GM13976 (cell line): Measurements from ENCODE around the gene SCNN1A.

Experiments
- DNase-seq: peaks from one replicate; pipeline ENCODE4 v3.0.0; 2012; ENCODE audit warnings: low spot score
- in situ Hi-C: fragments of 300-500 bp; cut with MboI; formaldehyde crosslinking; loops from one replicate; pipeline ENCODE4 v1.12.0; 2022; ENCODE audit warnings: low sequenced_read_pairs, mixed read lengths, inconsistent platforms; ENCODE audit not compliant: unreplicated experiment
- TF ChIP-seq, protein P1 (sequence below): IDR thresholded peaks from 2 replicates; pipeline ENCODE4 v1.5.1; 2012; ENCODE audit warnings: borderline replicate concordance, mild to moderate bottlenecking; ENCODE audit not compliant: insufficient read depth; ENCODE audit errors: extremely low read depth, missing control alignments, control extremely low read depth

SCNN1A gene

GRCh38 chr12:6313326-6313940 is 61.9 kb downstream of the SCNN1A start:
- DNase-seq: no peak
- TF ChIP-seq, protein P1, sequence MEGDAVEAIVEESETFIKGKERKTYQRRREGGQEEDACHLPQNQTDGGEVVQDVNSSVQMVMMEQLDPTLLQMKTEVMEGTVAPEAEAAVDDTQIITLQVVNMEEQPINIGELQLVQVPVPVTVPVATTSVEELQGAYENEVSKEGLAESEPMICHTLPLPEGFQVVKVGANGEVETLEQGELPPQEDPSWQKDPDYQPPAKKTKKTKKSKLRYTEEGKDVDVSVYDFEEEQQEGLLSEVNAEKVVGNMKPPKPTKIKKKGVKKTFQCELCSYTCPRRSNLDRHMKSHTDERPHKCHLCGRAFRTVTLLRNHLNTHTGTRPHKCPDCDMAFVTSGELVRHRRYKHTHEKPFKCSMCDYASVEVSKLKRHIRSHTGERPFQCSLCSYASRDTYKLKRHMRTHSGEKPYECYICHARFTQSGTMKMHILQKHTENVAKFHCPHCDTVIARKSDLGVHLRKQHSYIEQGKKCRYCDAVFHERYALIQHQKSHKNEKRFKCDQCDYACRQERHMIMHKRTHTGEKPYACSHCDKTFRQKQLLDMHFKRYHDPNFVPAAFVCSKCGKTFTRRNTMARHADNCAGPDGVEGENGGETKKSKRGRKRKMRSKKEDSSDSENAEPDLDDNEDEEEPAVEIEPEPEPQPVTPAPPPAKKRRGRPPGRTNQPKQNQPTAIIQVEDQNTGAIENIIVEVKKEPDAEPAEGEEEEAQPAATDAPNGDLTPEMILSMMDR: no peak
- in situ Hi-C loops: no loop called here

DNA sequence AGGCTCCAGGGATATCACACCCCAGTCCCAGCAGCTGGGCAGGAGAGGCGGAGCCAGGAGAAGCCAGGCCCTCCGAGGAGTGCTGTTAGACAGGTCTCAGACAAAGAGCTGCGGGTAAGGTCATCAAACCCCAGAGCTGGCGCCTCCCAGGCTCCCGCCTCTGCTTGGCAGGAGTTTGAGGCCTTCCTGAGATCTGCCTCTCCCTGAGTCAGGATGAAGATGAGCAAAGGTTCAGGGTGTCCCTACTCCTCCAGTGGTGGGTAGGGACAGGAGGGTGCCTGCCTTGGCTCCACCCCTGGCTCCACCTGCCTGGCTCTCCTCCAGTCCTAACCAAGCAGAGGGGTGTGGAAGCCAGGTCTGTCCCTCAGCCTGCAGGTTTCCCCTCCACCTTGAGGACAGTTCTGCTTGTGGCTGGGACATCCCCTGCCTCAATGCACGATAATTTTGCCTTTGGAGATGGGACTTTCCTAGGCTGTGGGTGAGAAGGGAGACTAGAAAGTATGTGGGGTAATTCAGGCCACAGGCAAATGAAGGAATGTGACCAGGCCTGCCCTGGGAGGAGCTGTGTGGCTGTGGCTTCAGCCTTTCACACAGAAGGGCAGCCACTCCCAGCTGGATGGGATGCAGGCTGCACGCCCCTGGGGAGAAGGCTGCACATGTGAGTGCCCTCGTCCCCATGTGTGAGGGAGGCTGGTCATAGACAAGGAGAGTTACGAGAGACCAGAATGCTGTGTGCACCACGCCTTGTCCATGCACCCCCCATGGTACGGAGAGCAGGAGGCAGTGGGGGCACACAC is 62.6 kb downstream of the SCNN1A start:
- TF ChIP-seq, protein P1: no peak
- in situ Hi-C loops: no loop called here
- DNase-seq: peak; percentile 82

- TF ChIP-seq, protein P1: no peak
- in situ Hi-C loops: no loop called here
Measured at GRCh38 chr12:6311822-6312528, 63.4 kb downstream of the SCNN1A start.

DNA sequence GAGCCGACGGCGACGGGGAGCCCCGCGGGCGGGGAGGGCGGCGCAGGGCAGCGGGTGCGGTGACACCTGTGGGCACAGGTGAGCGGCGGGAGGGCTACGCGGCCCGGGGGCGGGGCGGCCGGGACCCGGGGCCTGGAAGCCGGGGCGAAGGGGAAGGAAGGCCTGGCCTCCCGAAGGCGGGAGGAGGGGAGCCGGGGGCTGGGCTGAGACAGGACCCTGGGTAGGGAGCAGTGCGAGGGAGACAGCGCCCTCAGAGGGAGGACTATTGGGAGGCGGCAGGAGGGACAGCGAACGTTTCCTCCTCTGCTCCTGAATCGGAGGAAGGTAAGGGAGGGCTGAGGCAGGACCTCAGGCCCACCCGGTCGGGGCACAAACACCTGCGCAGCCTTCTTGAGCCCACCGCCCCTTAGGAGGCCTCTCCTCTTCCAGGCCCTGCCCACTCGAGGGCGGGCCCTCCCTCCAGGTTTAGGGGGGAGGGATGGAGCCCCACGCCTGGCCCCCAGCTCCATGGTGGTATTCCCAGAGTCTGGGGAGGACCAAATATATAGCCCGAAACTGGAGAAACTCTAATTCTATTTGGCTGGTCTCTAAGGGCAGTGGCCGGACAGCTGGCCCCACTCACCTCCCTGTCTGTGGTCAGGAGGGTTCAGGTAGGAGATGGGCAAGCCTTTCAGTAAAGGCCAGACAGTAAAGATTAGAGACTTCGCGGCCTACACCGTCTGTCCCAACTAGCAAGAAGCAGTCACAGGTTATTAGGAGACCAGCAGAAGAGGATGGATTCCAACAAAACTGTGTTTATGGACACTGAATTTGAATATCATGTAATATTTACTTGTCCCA is 64.4 kb downstream of the SCNN1A start:
- TF ChIP-seq, protein P1: no peak
- in situ Hi-C loops: no loop called here
- DNase-seq: no peak

More at GRCh38 chr12:6311822-6312528, 63.4 kb downstream of the SCNN1A start:
- no peak for DNase-seq

DNA sequence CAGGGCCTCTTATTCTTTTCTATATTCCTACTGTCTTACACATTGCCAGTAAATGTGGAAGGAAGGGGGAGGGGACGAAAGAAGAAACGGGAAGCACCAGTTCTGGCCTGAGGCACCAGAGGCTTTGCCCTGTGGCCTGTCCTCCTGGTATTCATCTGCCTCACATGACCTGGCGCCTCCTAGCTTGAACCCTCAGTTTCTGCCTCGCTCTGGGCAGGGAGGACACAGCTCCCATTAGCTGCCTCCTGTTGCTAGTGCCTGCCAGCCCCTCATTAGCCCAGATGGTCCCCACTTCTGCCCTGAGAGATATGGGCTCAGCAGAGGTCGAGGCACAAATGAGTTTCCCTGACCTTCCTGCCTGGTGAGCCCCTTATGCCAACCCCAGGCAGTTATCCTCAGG is 67.8 kb downstream of the SCNN1A start:
- TF ChIP-seq, protein P1: no peak
- no peak for DNase-seq
- in situ Hi-C loops: no loop called here
